NB4 (cell line): ENCODE results near the gene NFATC1.

Source experiments
- CTCF ChIP-seq: IDR thresholded peaks from one replicate; pipeline ENCODE4 v1.5.1; 2012; ENCODE audit warnings: low read depth, low read length
- MAX ChIP-seq: IDR thresholded peaks from 2 replicates; pipeline ENCODE4 v1.6.1; 2011; ENCODE audit warnings: low read depth, low read length

- no peak for TF ChIP-seq CTCF
- no peak for TF ChIP-seq MAX
Measured at GRCh38 chr18:79441420-79441819, 45.7 kb downstream of the NFATC1 start.
